Measurements from ENCODE around the gene BLM.

Gene BLM

GRCh38 chr15:90810354-90810753 lies 93.2 kb downstream of the BLM start:
- TF ChIP-seq TAF1 (IDR thresholded peaks at IDR 0.05; ENCODE audit: borderline replicate concordance, insufficient read depth, low read length) (no peak), POLR2AphosphoS5 (IDR thresholded peaks at IDR 0.05; ENCODE audit: low read depth, low read length) (no peak), SIN3A (IDR thresholded peaks at IDR 0.05; ENCODE audit: borderline replicate concordance, insufficient read depth, low read length) (no peak), REST (IDR thresholded peaks at IDR 0.05; ENCODE audit: insufficient read depth in 1 of 2, low read depth in 2 of 2, low read length in 2 of 2) (no peak), FOXP2 (optimal IDR thresholded peaks at IDR 0.05; ENCODE audit: borderline replicate concordance, extremely low read depth, extremely low read length, insufficient read depth) (no peak)

GRCh38 chr15:90812171-90812957 lies 95.2 kb downstream of the BLM start:
- TF ChIP-seq POLR2AphosphoS5 (IDR thresholded peaks at IDR 0.05; ENCODE audit: low read depth, low read length) (no peak), REST (IDR thresholded peaks at IDR 0.05; ENCODE audit: insufficient read depth in 1 of 2, low read depth in 2 of 2, low read length in 2 of 2) (no peak), TAF1 (IDR thresholded peaks at IDR 0.05; ENCODE audit: borderline replicate concordance, insufficient read depth, low read length) (no peak), SIN3A (IDR thresholded peaks at IDR 0.05; ENCODE audit: borderline replicate concordance, insufficient read depth, low read length) (no peak), FOXP2 (optimal IDR thresholded peaks at IDR 0.05; ENCODE audit: borderline replicate concordance, extremely low read depth, extremely low read length, insufficient read depth) (no peak)

GRCh38 chr15:90812958-90813265 lies 95.8 kb downstream of the BLM start:
- TF ChIP-seq POLR2AphosphoS5 (IDR thresholded peaks at IDR 0.05; ENCODE audit: low read depth, low read length) = no peak
- TF ChIP-seq REST (IDR thresholded peaks at IDR 0.05; ENCODE audit: insufficient read depth in 1 of 2, low read depth in 2 of 2, low read length in 2 of 2) = no peak
- no peak for TF ChIP-seq SIN3A (IDR thresholded peaks at IDR 0.05; ENCODE audit: borderline replicate concordance, insufficient read depth, low read length)
- TF ChIP-seq FOXP2 (optimal IDR thresholded peaks at IDR 0.05; ENCODE audit: borderline replicate concordance, extremely low read depth, extremely low read length, insufficient read depth) = no peak
- no peak for TF ChIP-seq TAF1 (IDR thresholded peaks at IDR 0.05; ENCODE audit: borderline replicate concordance, insufficient read depth, low read length)

GRCh38 chr15:90813796-90814190 lies 96.6 kb downstream of the BLM start:
- no peak for TF ChIP-seq POLR2AphosphoS5 (IDR thresholded peaks at IDR 0.05; ENCODE audit: low read depth, low read length)
- no peak for TF ChIP-seq TAF1 (IDR thresholded peaks at IDR 0.05; ENCODE audit: borderline replicate concordance, insufficient read depth, low read length)
- TF ChIP-seq SIN3A (IDR thresholded peaks at IDR 0.05; ENCODE audit: borderline replicate concordance, insufficient read depth, low read length) = no peak
- no peak for TF ChIP-seq FOXP2 (optimal IDR thresholded peaks at IDR 0.05; ENCODE audit: borderline replicate concordance, extremely low read depth, extremely low read length, insufficient read depth)
- no peak for TF ChIP-seq REST (IDR thresholded peaks at IDR 0.05; ENCODE audit: insufficient read depth in 1 of 2, low read depth in 2 of 2, low read length in 2 of 2)
